ENCODE data around the gene PLA2G4C. TPM values are rescaled to one million over a fixed set of nuclear protein-coding genes. Genes with fewer than 3 reads are reported as not detected.
"Not testable (repeated sequence)": the region's sequence is repeated elsewhere in the genome, so short reads cannot be mapped to it uniquely, and the experiment has no call there.

The PLA2G4C gene
- total and polyA plus RNA-seq, 5 donors = 24.7 to 39.6 (median 30.1) TPM

GRCh38 chr19:48085904-48086864 lies 24.4 kb downstream of the PLA2G4C start:
- no peak for DNase-seq
- H3K27ac ChIP-seq (ENCODE audit: low read length) = no peak overlapping the region
- ATAC-seq = no peak
- no peak overlapping the region for H3K4me3 ChIP-seq (ENCODE audit: low read length)
- H3K9me3 ChIP-seq (ENCODE audit: control insufficient read depth, low read length) = no peaks in the 10 kb centered on the region
- H3K27me3 ChIP-seq (ENCODE audit: control insufficient read depth, insufficient read depth) = no peaks in the 10 kb centered on the region
- H3K4me1 ChIP-seq (ENCODE audit: control insufficient read depth, insufficient read depth, low read length) = no peaks in the 10 kb centered on the region
- intact Hi-C loops (cut with DNase I) = no loop called here
- 89% methylated on average over 7 of the region's 7 CpGs for WGBS

GRCh38 chr19:48085076-48085475 lies 25.5 kb downstream of the PLA2G4C start:
- no peak for ATAC-seq

GRCh38 chr19:48081106-48081505 lies 29.5 kb downstream of the PLA2G4C start:
- no peak for DNase-seq
- no peak for ATAC-seq
- Histone ChIP-seq H3K9me3 (ENCODE audit: control insufficient read depth, low read length) (no peaks in the 10 kb centered on the region), H3K27ac (ENCODE audit: low read length) (no peak overlapping the region), H3K4me1 (ENCODE audit: control insufficient read depth, insufficient read depth, low read length) (no peaks in the 10 kb centered on the region), H3K27me3 (ENCODE audit: control insufficient read depth, insufficient read depth) (no peaks in the 10 kb centered on the region), H3K4me3 (ENCODE audit: low read length) (no peak overlapping the region)
- intact Hi-C loops (cut with DNase I) = no loop called here
- 96% methylated on average over 5 of the region's 5 CpGs for WGBS

More at GRCh38 chr19:48085076-48085475, 25.5 kb downstream of the PLA2G4C start:
- Histone ChIP-seq H3K4me1 (ENCODE audit: control insufficient read depth, insufficient read depth, low read length) (no peaks in the 10 kb centered on the region), H3K27ac (ENCODE audit: low read length) (no peak overlapping the region), H3K4me3 (ENCODE audit: low read length) (no peak overlapping the region), H3K27me3 (ENCODE audit: control insufficient read depth, insufficient read depth) (no peaks in the 10 kb centered on the region), H3K9me3 (ENCODE audit: control insufficient read depth, low read length) (no peaks in the 10 kb centered on the region)
- 68% methylated on average over 3 of the region's 3 CpGs for WGBS
- DNase-seq = no peak
- intact Hi-C loops (cut with DNase I) = no loop called here

- H3K4me1 ChIP-seq (ENCODE audit: control insufficient read depth, insufficient read depth, low read length); H3K27me3 ChIP-seq (ENCODE audit: control insufficient read depth, insufficient read depth); H3K4me3 ChIP-seq (ENCODE audit: low read length); intact Hi-C loops (cut with DNase I); ATAC-seq; H3K27ac ChIP-seq (ENCODE audit: low read length); DNase-seq; H3K9me3 ChIP-seq (ENCODE audit: control insufficient read depth, low read length): not testable (repeated sequence)
- 98% methylated on average over 3 of the region's 3 CpGs for WGBS
Measured at GRCh38 chr19:48070177-48070769, 40.3 kb downstream of the PLA2G4C start.

GRCh38 chr19:48069435-48069834 lies 41.2 kb downstream of the PLA2G4C start:
- Histone ChIP-seq H3K27me3 (ENCODE audit: control insufficient read depth, insufficient read depth) (no peaks in the 10 kb centered on the region), H3K9me3 (ENCODE audit: control insufficient read depth, low read length) (no peaks in the 10 kb centered on the region), H3K27ac (ENCODE audit: low read length) (no peak overlapping the region), H3K4me1 (ENCODE audit: control insufficient read depth, insufficient read depth, low read length) (no peaks in the 10 kb centered on the region), H3K4me3 (ENCODE audit: low read length) (no peak overlapping the region)
- no peak for DNase-seq
- intact Hi-C loops (cut with DNase I) = no loop called here
- 72% methylated on average over 2 of the region's 2 CpGs for WGBS
- no peak for ATAC-seq

- intact Hi-C loops (cut with DNase I) = no loop called here
- Histone ChIP-seq H3K4me1 (ENCODE audit: control insufficient read depth, insufficient read depth, low read length) (no peaks in the 10 kb centered on the region), H3K27me3 (ENCODE audit: control insufficient read depth, insufficient read depth) (no peaks in the 10 kb centered on the region), H3K9me3 (ENCODE audit: control insufficient read depth, low read length) (no peaks in the 10 kb centered on the region), H3K4me3 (ENCODE audit: low read length) (no peak overlapping the region), H3K27ac (ENCODE audit: low read length) (no peak overlapping the region)
- WGBS = 76% methylated on average over 2 of the region's 2 CpGs
- DNase-seq = no peak
- no peak for ATAC-seq
Measured at GRCh38 chr19:48064509-48064908, 46.1 kb downstream of the PLA2G4C start.

- Histone ChIP-seq H3K4me1 (ENCODE audit: control insufficient read depth, insufficient read depth, low read length) (no peaks in the 10 kb centered on the region), H3K4me3 (ENCODE audit: low read length) (no peak overlapping the region), H3K27ac (ENCODE audit: low read length) (no peak overlapping the region), H3K9me3 (ENCODE audit: control insufficient read depth, low read length) (no peaks in the 10 kb centered on the region), H3K27me3 (ENCODE audit: control insufficient read depth, insufficient read depth) (no peaks in the 10 kb centered on the region)
- ATAC-seq (no peak), DNase-seq (no peak)
- WGBS = 59% methylated on average over 37 of the region's 37 CpGs
- intact Hi-C loops (cut with DNase I) = no loop called here
Measured at GRCh38 chr19:48061401-48062344, 48.9 kb downstream of the PLA2G4C start.

GRCh38 chr19:48060381-48060780 lies 50.2 kb downstream of the PLA2G4C start:
- intact Hi-C loops (cut with DNase I) = no loop called here
- H3K9me3 ChIP-seq (ENCODE audit: control insufficient read depth, low read length) = no peaks in the 10 kb centered on the region
- ATAC-seq = no peak
- no peaks in the 10 kb centered on the region for H3K27me3 ChIP-seq (ENCODE audit: control insufficient read depth, insufficient read depth)
- no peak overlapping the region for H3K4me3 ChIP-seq (ENCODE audit: low read length)
- H3K27ac ChIP-seq (ENCODE audit: low read length) = no peak overlapping the region
- no peaks in the 10 kb centered on the region for H3K4me1 ChIP-seq (ENCODE audit: control insufficient read depth, insufficient read depth, low read length)
- WGBS = 89% methylated on average over 5 of the region's 5 CpGs
- no peak for DNase-seq

GRCh38 chr19:48059331-48059730 lies 51.3 kb downstream of the PLA2G4C start:
- 95% methylated on average over 6 of the region's 6 CpGs for WGBS
- intact Hi-C loops (cut with DNase I) = no loop called here
- H3K27ac ChIP-seq (ENCODE audit: low read length) = no peak overlapping the region

GRCh38 chr19:48053856-48054255 lies 56.8 kb downstream of the PLA2G4C start:
- Histone ChIP-seq H3K9me3 (ENCODE audit: control insufficient read depth, low read length) (no peaks in the 10 kb centered on the region), H3K27ac (ENCODE audit: low read length) (no peak overlapping the region), H3K27me3 (ENCODE audit: control insufficient read depth, insufficient read depth) (no peaks in the 10 kb centered on the region), H3K4me1 (ENCODE audit: control insufficient read depth, insufficient read depth, low read length) (no peaks in the 10 kb centered on the region), H3K4me3 (ENCODE audit: low read length) (no peak overlapping the region)
- WGBS = 90% methylated on average over 5 of the region's 5 CpGs
- intact Hi-C loops (cut with DNase I) = no loop called here
- DNase-seq (no peak), ATAC-seq (no peak)

More at GRCh38 chr19:48059331-48059730, 51.3 kb downstream of the PLA2G4C start:
- no peak for DNase-seq
- no peaks in the 10 kb centered on the region for H3K9me3 ChIP-seq (ENCODE audit: control insufficient read depth, low read length)
- ATAC-seq = no peak
- H3K27me3 ChIP-seq (ENCODE audit: control insufficient read depth, insufficient read depth) = no peaks in the 10 kb centered on the region
- no peaks in the 10 kb centered on the region for H3K4me1 ChIP-seq (ENCODE audit: control insufficient read depth, insufficient read depth, low read length)
- no peak overlapping the region for H3K4me3 ChIP-seq (ENCODE audit: low read length)

All from right cardiac atrium (tissue), 5 donors.